ENCODE measurements around the gene CD27.
"Not testable (repeated sequence)": the region's sequence is repeated elsewhere in the genome, so short reads cannot be mapped to it uniquely, and the experiment has no call there.

Gene CD27

GRCh38 chr12:6444704-6445688 lies at the start of gene CD27:
Gene CD27 (plus strand): TSS chr12:6444955. CDS start chr12:6445096, 141 bp downstream.
- no peak for DNase-seq

GRCh38 chr12:6396031-6396430 lies 48.7 kb upstream of the CD27 start:
- no peak for DNase-seq

- no peak for DNase-seq
Measured at GRCh38 chr12:6399884-6400644, 44.7 kb upstream of the CD27 start.

DNA sequence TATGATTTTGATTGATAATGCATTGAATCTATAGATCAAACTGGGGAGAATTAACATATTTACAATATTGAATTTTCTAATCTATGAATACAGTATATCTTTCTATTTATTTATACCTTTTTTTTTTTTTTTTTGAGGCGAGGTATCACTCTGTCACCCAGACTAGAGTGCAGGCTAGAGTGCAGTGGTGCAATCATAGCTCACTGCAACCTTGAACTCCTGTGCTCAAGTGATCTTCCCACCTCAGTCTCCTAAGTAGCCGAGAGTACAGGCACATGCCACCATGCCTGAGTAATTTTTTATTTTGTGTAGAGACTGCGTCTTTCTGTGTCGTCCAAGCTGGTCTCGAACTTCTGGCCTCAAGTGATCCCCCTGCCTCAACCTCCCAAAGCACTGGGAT lies 40.4 kb upstream of the CD27 start:
- no peak for DNase-seq

DNA sequence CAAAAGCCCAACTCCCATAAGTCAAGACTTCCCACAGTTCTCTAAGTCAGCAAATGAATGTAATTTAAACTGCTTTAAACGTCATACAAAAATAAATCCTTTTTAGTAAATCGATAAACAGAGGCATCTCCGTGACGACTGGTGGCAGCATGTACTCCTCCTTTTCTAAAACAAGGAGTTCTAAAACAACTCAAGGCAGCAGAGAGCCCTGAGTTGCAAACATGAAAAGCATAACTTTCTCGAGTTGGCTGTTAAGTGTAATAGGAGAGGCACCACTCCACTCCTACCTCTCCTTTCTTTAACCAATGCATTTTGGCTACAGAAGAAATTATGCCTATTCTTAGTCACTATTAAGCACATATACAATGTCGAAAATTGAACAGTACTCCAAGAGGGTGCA lies 38.8 kb upstream of the CD27 start:
- no peak for DNase-seq

DNA sequence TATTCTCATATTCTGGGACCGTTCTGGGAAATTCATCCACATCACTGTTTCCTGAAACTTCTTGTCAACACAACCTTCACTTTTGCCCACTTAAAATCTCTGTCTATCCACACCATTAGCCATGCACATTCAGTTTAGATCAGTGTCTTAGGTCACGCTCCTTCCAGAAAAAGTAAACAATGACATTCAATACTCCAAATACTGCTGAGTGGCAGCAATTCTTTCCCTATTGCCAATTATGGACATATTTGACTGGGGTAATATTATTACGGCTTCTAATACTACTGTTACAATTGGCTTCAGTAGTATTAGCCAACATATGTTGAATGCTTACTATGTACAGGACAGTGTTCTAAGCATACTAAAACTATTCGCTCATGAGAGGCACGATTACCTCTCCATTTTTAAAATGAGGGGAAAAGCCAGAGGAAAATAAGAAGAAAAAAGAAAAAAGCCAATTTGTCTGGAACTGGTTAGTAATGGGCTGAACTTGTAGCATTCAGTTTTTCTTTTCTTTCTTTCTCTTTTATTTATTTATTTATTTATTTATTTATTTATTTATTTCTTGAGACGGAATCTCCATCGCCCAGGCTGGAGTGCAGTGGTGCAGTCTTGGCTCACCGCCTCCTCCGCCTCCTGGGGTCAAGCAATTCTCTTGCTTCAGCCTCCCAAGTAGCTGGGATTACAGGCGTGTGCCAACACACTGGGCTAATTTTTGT lies 37.4 kb upstream of the CD27 start:
- DNase-seq: no peak

DNA sequence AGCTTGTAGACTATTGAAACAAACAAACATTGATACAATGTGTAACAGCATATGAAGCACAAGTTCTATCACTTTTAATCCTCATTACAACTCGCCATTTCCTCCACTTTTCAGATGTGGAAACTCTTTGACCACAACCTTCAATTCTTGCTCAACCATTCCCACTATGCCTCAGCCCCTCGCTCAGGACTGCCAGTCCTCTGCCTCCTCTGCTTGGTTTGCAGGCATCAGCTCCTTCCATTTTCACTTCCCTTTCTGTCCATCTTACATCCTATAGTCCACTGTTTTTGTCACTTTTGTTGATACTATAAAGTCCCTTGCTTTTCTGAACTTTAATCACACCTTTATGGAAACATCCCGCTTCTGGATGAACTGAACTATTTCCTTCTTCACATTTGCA lies 28.2 kb upstream of the CD27 start:
- DNase-seq: no peak

GRCh38 chr12:6418796-6419195 lies 26.0 kb upstream of the CD27 start:
- no peak for DNase-seq

GRCh38 chr12:6420364-6420763 lies 24.4 kb upstream of the CD27 start:
- DNase-seq: no peak

- peak; percentile 88 for DNase-seq
Measured at GRCh38 chr12:6423267-6424007, 21.3 kb upstream of the CD27 start.

DNA sequence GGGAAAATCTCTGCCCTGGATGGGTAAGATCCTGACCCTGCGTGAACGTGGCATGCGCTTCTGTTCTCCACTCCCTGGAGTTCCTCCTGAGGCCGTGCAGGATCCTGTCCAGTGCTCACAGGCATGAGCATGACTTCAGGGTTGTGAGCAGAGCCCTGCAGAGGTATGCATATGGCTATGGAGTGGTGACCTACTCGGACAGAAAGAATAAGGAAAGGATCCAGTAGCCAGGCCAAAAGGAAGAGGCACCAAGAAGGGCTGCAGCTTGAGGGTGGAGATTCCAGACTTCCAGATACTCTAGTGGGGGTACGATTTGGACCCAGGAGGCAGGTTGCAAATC lies 20.8 kb upstream of the CD27 start:
- DNase-seq: no peak

DNA sequence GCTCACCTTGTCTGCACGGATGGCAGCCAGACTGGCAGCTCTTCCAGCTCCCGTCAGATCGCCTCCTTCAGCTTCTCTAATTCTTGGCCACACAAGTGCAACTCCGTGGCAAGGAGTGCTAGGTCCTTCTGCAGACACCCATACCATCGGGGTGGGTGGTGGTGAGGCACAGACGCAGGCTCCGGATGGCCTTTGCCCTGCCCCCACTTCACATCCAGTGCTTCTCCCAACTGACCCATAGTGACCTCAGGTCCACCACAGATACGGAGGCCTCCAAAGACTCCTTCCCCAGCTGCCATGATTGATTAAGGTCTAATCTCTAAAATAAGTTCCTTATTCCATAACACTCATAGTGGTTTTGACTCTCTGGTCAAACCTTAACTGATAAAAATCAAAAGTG lies 19.9 kb upstream of the CD27 start:
- no peak for DNase-seq

DNA sequence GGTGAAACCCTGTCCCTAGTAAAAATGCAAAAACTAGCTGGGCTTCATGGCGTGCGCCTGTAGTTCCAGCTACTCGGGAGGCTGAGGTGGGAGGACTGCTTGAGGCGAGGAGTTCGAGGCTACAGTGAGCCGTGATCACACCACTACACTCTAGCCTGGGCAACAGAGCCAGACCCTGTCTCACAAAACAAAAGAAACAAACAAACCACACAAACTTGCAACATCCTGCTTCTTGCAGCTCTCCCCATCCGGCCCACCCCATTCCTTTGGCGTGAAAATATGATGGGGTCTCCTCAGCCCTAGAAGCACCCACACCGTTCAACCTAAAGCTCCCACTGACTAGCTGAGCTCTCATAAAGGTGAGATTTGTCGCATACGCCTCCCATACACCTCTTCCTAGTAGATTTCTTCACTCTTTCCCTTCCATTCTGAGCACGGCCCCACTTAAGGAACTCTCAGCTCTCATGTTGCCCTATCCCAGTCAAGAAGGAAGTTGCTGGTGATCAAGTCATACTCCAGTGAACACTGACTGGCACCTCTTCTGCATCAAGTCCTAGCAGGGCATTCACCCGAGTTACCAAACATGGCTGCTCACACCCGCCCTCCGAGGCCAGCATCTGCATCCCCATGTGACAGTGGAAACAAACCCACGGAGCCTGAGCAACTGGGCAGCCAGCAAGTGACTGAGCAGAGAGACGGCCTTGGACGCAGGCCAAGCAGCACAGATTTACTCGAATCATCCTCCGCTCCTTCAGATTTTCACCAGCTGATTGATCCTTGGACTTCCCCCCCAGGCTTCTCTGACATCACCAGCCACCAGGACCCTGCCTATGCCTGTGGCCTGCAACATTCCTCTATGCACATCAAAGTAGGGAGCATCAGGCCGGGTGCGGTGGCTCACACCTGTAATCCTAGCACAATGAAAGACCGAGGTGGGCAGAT lies 18.9 kb upstream of the CD27 start:
- DNase-seq: no peak

DNA sequence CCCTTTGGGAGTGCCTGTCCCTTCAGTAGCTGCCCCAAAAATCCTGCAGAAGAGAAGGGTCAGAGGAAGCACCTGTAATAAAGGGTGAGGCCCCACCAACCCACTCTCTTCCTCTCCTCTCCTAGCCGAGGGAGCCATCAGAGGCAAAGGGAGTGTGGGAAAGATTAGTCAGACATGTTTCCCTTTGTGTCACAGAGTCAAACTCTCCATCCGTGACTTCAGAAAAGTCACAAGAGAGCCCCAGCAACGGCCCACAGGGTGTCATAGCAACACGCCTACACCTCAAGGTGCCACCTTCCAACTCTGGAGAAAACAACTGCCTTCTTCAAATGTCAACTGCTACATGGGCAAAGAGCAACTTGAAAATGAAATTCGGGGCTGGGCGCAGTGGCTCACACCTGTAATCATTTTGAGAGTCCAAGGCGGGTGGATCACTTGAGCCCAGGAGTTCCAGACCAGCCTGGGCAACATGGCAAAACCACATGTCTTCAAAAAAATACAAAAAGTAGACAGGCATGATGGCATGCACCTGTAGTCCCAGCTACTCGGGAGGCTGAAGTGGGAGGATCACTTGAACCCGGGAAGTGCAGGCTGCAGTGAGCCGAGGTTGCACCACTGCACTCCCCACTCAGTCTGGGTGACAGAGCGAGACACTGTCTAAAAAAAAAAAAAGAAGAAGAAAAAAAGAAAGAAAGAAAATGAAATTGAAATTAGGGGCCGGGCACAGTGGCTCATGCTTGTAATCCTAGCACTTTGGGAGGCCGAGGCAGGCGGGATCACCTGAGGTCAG lies 17.7 kb upstream of the CD27 start:
- DNase-seq: no peak

DNA sequence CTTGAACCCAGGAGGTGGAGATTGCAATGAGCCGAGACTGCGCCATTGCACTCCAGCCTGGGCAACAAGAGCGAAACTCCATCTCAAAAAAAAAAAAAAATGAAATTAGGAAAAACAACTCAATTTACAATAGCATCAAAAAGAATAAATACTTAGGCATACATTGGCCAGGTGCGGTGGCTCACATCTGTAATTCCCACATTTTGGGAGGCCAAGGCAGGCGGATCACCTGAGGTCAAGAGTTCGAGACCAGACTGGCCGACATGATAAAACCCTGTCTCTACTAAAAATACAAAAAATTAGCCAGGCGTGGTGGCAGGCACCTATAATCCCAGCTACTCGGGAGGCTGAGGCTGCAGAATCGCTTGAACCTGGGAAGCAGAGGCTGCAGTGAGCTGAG lies 17.0 kb upstream of the CD27 start:
- not testable (repeated sequence) for DNase-seq

DNA sequence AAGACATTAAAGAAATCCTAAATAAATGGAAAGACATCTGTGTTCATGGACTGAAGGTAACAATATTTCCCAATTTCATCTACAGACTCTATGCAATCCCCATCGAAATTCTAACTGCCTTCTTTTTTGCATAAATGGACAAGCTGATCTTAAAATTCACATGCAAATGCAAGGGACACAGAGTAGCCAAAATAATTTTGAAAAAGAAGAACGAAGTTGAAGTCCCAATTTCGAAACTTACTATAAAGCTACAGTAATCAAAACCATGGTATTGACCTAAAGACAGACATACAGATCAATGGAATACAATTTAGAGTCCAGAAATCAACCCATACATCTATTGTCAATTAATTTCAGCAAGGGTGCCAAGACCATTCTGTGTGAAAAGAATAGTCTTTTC lies 16.4 kb upstream of the CD27 start:
- no peak for DNase-seq

DNA sequence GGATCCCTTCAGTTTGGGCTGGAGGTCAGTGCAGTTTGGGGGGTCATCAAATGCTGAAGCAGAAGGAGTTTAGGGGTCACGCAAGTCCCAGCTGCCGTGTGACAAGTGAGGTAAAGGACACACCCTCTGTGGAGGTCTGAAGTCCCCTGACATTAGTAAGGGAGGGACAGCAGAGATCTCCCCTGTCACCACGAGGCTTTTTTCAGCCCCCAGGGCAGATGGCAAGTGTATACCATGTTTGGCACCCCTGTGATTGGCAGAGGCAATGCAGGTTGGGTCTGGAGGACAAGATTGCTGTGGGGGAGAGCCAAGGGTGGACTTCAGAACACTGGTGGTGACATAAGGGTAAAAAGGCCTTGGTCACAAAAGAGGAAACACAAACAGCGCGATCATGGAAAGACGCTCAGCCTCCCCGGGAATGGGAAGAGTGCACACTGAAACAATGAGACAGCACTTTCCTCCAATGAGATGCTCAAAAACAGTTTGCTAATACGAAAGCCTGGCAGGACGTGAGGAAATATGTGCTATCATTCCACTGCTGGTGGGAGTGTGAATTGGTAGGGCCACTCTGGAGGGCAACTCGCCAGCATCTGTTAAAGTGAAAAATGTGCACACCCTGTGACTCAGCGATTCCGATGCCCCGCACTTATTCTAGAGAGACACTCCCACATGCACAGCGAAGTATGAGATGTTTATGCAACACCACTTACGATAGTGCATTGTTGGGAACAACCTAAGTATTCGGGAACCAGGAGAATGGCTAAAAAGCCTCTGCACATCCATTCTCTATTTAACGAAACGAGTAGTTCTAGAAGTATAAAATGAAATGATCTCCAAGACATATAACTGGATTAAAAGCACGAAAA lies 14.4 kb upstream of the CD27 start:
- no peak for DNase-seq

DNA sequence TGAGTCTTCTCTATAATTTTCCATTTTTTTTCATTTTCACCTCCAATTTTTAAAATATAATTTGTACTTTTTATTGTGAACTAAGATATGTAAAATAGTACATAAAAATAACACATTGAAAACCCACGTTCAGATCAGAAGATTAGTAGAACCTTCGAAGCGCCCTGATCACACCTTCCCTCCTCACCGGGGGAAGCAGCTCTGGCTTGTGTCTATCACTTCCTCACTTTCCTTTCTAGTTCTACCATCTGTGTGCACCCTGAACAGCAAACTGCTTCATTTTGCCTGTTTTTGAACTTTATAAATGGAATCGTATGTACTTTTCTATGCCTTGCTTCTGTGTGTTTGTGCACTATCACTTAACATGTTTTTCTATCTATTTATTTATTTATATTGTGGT lies 11.8 kb upstream of the CD27 start:
- no peak for DNase-seq

All from NCI-H2107 (cell line).